SH-SY5Y (cell line): ENCODE results near the gene CD80.

Experiments used
- GATA2 ChIP-seq: IDR thresholded peaks from 2 replicates; pipeline ENCODE4 v1.6.1; 2011; ENCODE audit warnings: mild to moderate bottlenecking, low read depth, low read length
- GATA3 ChIP-seq: IDR thresholded peaks from 2 replicates; pipeline ENCODE4 v1.6.1; 2011; ENCODE audit warnings: low read depth, mild to moderate bottlenecking, low read length, moderate library complexity

DNA sequence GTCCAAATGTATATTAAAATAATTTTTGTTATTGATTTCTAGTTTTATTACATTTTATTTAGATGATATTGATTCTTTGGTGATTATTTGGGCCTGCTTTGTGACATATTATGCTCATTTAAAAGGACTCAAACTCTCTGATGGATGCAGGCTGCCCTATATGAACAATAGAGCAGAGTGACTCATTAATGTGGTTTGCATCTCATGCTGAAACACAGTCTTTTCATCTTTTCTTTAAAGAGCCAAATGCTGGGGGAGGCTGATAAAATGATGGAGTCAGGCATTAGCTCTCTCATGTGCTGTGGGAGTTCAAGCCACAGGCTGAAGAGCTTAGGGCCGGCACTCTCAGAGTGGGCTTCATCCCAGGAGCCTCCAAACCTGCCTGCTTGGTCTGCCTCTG, 45.5 kb upstream of the CD80 start:
- TF ChIP-seq GATA2: no peak
- TF ChIP-seq GATA3: no peak
